Retina (tissue), 1 donor: ENCODE data around the gene NALF2.

Experiments used
- DNase-seq: peaks from one replicate; pipeline ENCODE4 v3.0.0-alpha.2; 2016

NALF2 gene

DNA sequence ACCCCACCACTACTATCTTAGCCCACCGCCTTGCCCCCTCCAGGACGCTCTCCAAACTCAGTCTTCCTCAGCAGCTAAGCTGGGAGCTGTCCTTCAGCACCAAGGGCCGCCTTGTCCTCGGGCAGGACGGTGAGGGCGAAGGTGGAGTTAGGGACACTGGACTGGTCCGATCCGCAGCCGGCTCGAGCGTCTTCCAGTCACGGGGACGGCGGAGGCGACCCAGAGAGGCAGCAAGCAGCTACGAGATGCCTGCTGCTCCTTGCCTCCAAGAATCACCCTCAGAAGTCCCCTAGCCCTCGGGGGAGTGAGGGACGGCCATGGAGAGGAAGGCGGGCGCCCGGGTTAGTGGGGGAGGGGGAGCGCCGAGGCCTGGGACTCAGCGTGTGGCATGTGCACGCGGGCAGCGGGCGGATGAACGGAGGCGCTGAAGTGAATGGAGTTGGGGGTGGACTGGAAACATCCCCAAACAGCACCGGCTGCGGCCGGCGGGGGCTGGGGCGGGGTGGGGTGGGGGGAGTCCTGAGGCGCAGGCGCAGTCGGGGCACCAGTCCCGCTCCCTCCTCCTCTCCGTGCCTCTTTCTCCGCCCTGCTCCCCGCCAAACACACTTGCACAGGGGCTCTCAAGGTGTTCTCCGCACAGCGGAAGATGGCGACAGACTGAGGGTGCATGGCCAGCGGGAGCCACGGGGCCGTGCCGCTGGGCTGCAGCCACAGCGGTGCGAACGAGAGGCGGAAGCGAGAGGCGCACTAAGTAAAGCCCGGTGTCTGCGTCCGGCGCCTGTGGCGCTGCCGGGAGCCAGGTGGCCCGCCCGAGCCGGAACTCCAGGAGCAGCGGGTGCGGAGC is at the start of gene NALF2:
Gene NALF2 (plus strand): TSS at position 545 of the 844 bp plus-strand sequence. CDS start 957 bp downstream, outside the sequence.
- peak; percentile 86 for DNase-seq

DNA sequence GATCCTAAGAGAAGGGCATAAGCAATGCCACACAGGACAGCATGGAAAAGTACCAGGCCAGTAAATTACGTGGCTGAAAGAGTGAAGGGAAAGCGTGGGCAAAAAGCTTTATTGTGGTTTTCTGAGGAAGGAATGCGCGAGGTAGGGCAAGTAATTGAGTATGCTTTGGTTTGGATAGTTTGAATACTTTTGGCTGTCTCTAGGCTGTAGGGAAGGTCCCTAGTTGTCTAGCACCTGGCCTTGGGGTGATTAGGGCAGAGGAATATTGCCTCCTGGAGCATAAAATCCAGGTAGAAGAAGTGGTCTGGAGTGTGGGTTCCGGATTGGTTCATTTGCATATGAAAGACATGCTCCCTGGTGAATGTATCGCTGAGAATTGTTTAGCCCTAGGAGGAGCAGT is 46.4 kb upstream of the NALF2 start:
- DNase-seq: no peak

- DNase-seq: no peak
Measured at GRCh38 chrX:69466546-69466945, 37.6 kb upstream of the NALF2 start.

- DNase-seq: no peak
Measured at GRCh38 chrX:69469975-69470374, 34.2 kb upstream of the NALF2 start.

- no peak for DNase-seq
Measured at GRCh38 chrX:69489625-69490024, 14.5 kb upstream of the NALF2 start.

DNA sequence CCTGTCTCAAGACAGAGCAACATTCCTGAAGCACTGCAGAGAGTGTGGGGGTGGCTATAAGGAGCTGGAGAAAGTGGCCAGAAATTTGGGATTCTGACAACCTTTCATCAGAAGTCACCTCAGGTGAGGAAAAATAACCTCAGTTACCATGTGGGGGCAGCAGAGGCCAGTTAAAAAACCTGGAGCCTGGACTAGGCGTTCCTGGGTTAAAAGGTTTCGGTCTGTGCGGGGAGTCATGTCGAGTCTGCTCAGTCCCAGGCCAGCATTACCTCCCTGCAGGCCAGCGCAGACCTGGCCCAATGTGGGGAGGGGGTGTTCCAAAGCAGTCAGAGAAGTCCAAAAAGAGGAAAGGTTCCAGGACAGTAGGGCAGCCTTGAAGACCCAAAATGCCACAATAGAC is 10.9 kb upstream of the NALF2 start:
- DNase-seq: no peak

- no peak for DNase-seq
Measured at GRCh38 chrX:69493766-69494165, 10.4 kb upstream of the NALF2 start.

GRCh38 chrX:69496183-69496582 is 7.9 kb upstream of the NALF2 start:
- no peak for DNase-seq

GRCh38 chrX:69501429-69501828 is 2.7 kb upstream of the NALF2 start:
- peak; percentile 52 for DNase-seq

GRCh38 chrX:69503228-69503781 is 821 bp upstream of the NALF2 start:
- no peak for DNase-seq

DNA sequence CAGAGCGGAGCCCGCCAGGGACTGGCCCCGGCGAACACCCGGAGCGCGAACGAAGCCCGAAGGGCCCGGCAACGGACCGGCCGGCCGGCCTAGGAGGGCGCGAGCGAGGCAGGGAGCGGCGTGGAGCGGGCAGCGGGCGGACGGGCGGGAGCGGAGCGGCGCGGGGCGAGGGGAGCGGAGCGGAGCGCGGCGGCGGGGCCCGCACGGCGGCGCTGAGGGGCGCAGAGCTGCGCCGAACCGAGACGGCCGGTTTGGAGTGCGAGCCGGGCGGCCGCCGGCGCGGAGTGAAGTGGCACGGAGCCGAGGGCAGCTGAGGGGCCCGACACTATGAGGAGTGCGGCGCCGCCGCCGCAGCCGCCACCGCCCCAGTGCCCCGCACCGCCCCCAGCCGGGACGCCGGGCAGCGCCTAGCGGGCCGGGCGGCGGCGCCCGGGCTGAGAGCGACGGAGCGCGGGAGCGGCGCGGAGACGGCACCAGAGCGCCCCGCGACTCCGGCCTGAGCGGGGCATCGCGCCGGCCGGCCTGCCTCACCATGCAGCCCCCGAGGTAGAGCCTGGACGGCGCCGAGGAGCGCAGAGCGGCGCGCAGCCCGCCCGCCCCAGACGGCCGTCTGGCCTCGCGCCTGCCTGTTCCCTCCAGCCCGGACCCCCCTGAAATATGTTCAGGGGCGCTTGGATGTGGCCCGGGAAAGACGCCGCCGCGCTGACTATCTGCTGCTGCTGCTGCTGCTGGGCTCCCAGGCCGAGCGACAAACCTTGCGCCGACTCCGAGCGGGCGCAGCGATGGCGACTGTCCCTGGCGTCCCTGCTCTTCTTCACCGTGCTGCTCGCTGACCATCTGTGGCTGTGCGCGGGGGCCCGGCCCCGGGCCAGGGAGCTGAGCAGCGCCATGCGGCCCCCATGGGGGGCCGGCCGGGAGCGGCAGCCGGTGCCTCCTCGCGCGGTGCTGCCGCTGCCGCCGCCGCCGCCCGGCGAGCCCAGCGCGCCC is 793 bp downstream of the NALF2 start:
- peak; percentile 44 for DNase-seq

DNA sequence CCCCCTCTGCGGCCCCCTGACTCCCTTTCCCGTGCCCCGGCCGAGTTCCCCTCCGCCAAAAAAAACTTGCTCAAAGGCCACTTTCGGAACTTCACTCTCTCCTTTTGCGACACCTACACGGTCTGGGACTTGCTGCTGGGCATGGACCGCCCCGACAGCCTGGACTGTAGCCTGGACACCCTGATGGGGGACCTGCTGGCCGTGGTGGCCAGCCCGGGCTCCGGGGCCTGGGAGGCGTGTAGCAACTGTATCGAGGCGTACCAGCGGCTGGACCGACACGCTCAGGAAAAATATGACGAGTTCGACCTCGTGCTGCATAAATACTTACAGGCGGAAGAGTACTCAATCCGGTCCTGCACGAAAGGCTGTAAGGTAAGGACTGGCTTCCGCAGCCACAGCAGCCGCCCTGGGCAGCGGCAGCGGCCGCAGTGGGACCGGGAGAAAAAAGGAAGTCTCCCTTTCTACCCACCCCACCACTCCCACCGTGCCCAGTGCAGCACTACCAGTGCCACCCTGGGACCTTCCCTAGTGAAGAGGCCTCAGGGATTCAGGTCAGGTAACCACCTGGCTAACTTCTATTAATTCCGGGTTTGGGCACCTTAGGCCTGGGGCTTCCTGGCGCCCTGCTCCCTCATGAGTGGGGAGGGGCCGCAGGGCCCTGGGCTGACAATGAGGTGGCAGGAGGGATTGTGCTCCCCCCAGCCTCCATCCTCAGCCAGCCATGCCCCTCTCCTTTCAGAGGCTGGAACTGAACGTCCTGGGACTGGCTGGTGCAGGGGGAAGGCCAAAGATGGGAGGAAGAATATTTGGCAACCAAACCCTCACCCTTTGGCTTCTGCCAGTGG is 1.9 kb downstream of the NALF2 start:
- no peak for DNase-seq

DNA sequence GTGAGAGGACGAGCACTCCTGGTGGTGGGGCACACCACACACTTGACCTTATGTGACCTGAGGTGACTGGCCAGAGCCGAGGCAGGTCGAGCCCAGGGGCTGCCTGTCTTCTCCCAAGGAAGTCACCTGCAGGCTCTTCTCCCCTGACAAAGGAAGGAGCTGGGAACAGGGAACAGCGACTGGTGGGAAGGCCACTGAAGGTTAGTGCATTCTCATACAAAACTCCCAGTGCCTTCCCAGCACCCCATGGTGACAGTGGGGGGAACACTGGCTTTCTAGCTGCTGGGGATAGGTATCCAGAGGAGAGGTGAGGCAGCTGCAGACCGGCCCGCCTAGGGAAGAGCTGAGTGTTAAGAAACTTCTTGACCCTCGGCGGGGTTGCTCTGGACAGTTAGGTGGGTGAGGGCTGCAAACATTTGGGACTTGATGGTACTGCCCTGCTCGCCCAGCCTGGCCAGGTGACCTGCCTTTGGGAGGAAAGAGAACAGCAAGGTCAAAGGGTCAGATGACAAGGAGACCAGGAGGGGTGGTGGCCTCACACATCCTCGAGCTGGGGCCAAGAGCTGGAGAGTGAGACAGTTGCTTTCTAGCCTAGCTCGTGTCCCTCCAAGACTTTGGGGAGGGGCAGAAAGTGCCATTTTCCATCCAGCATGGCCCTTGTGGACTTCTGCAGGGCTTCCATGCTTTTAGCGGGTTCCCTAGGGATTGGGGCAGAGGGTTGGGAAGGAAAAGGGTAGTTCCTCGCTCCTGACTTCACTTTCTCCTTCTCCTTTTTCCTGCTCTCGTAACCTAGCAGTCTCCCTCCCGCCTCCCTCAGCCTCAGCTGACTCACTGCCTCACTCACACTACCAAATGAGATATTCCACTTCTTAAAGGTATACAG is 2.7 kb downstream of the NALF2 start:
- DNase-seq: no peak

DNA sequence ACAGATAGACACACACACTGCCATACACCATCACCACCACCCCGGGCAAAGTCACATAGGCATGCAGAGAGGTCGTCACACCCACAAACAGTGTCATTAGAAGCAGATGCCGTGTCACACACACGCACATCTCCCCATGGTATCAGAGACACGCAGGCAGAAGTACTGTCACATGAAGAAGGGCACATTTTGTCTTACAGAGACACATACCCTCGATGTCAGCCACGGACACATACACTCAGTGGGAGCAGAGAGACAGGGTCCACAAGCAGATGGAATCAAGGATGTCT is 3.3 kb downstream of the NALF2 start:
- DNase-seq: no peak

DNA sequence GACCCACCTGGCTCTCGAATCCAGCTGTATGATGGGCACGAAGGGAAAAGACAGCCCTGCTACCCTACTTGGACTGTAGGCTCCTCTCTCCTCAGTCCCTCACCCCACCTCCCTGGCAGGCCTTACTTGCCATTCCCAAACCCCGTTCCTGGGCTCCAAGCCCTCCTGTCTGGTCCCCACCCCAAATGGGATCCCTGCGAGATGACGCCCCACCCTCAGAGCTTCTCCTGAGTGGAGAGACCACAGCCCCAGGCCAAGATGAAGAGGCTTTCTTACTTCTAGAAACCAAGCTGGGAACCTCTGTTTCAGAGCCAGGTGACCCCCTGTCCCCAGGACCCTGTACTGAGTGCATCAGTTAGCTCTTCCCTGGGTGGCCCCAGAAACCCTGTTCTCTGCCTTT is 4.5 kb downstream of the NALF2 start:
- DNase-seq: no peak

DNA sequence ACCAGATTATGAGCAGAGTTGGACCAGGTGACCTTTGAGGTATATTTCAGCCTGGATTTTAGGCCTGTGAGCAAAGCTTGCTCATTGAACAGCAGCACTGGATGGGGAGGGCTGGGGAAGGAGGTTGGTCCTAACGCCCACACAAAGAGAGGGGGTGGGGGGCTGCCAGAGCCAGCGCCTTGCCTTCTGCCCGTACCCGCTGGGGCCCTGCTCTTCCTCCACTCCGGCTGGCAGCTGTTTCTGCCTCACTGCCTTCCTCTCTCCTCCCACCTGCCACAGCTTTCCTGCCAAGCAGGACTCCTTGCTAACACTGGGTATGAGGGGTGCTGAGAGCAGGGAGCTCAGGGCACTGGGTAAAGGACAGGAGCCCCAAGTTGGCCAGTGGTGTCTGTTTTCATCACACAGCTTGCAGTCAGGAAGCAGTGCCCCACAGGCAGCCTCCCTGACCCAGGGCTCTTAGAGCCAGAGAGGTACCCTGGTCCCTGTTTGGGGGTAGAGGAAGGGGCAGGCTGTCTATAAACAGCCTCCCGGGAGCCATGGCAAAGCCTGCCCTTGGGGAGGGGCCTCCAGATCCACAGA is 6.1 kb downstream of the NALF2 start:
- DNase-seq: no peak

DNA sequence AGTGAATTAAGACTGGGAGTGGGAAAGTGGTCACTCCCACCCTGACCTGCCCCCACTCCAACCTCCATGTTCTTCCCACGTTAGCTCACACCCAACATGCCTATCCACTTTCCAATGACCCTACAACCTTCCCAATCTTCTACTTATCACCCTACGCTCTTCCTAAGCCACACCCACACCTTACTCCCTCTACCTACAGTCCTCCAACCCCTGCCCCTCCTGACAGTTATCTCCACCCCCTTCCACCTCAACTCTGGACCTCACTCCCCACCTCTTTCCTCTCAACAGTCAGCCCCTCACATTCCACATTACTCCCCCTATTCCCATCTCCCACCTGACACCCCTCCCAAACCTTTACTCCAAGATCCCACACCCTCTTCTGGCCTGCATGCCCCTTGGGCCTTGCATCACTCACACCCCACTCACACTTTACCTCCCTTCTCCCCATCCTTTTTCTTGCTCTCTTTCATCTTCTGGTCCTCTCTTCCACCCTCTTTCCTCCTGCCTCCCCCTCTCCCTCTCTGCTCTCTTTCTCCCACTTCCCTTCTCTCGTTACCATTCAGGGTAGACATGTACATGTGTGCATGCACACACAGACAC is 6.9 kb downstream of the NALF2 start:
- DNase-seq: no peak

DNA sequence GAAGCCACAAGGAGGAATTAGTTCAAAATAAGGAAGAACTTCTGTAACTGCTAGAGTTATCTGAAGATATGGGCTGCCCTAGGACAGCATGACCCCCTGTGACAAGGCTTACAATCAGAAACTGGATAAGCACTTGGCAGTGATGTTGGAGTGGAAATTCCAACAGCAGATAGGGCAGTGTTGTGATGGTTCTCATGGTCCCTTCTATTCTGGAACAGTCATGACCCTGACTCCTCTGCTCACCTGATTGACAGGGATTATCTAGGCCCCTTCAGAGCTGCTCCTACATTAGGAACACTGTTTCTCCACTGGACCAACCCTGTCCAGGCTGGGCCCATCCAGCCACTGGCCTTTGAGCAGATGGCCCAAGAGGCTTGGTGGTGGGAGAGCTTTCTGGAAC is 17.9 kb downstream of the NALF2 start:
- DNase-seq: no peak

DNA sequence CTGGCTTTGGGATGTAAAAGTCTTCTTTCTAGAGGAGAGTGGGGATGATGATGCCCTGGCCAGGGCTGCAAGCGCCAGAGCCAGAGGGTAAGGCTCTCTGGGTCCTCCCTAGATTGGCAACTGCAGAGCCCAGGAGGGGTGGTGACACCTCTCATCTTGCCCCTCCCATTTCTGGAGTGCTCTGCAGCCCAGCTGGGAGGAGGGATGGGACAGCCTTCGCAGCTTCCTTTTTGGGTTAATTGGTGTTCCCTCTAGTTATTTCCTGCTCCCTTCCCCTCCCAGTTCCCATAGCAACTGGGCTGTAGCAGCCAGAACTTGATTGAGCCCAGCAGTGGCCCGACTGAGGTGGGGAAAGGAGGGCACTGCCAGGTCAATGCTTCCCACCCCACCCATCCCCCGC is 19.2 kb downstream of the NALF2 start:
- no peak for DNase-seq

DNA sequence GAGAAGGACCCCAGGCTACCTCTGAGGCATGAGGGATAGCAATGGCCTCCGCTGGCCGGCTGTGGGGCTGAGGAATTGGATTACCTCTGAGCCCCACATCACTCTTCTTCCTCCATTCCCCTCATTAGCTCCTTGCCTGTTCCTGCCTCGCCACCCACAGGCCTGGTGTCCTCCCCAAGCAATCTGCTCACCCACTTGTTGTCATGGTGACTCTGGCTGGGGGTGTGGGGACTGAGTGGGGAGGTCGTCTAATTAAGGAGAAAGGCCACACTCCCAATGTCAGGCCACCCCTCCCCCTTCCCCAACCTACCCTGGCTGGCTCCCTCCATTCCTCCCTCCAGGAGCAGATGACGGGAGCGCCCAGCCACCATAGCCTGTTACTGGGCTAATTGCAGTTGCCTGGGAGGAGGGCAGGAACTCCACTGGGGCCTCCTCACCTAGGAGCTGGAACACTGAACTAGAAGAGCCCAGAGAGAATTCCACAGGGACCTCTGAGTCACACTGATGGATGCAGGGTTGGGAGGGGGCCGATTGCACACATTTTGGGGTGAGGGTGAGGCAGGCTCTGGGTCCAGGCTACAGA is 20.7 kb downstream of the NALF2 start:
- no peak for DNase-seq
